GM23338 (cell line): ENCODE results near the gene UST. TPM values are rescaled to one million over a fixed set of nuclear protein-coding genes. Genes with fewer than 3 reads are reported as not detected.

ENCODE experiments used
- ATAC-seq: fragments of 200-7000 bp; cut with Tn5 transposase; 3 replicates; pipeline ENCODE4 v1.9.1; 2020
- DNase-seq: peaks from one replicate; pipeline ENCODE4 v3.0.0-alpha.2; 2015; ENCODE audit warnings: low spot score
- H2AFZ ChIP-seq: fragments of 200-600 bp; sonication (generic); 2 replicates; pipeline ENCODE4 v1.8.0; 2016; ENCODE audit warnings: antibody characterized with exemption, mild to moderate bottlenecking, moderate library complexity
- H3F3A ChIP-seq: fragments of 200-600 bp; sonication (generic); replicated peaks from 2 replicates; pipeline ENCODE4 v1.8.0; 2017; ENCODE audit warnings: antibody characterized with exemption, mixed run types, low read depth
- H3K27ac ChIP-seq: fragments of 200-600 bp; sonication (generic); 2 replicates; pipeline ENCODE4 v1.6.1; 2016; ENCODE audit warnings: low read depth
- H3K27me3 ChIP-seq: fragments of 200-600 bp; sonication (generic); 2 replicates; pipeline ENCODE4 v1.8.0; 2016; ENCODE audit warnings: mild to moderate bottlenecking, mixed run types, moderate library complexity; ENCODE audit not compliant: insufficient read depth
- H3K36me3 ChIP-seq: fragments of 200-600 bp; sonication (generic); 2 replicates; pipeline ENCODE4 v1.8.0; 2016; ENCODE audit warnings: mild to moderate bottlenecking; ENCODE audit not compliant: insufficient read depth
- H3K4me1 ChIP-seq: fragments of 200-600 bp; sonication (generic); 2 replicates; pipeline ENCODE4 v1.8.0; 2016; ENCODE audit warnings: mild to moderate bottlenecking, moderate library complexity; ENCODE audit not compliant: insufficient read depth
- H3K4me2 ChIP-seq: fragments of 200-600 bp; sonication (generic); 2 replicates; pipeline ENCODE4 v1.7.1; 2017; ENCODE audit warnings: mixed run types
- H3K4me3 ChIP-seq: fragments of 200-600 bp; sonication (generic); 2 replicates; pipeline ENCODE4 v1.6.1; 2016; ENCODE audit warnings: mixed run types
- H3K79me2 ChIP-seq: fragments of 200-600 bp; sonication (generic); replicated peaks from 2 replicates; pipeline ENCODE4 v1.8.0; 2017; ENCODE audit warnings: mild to moderate bottlenecking; ENCODE audit not compliant: insufficient read depth
- H3K9me2 ChIP-seq: fragments of 200-600 bp; sonication (generic); 2 replicates; pipeline ENCODE4 v1.8.0; 2017; ENCODE audit not compliant: insufficient read depth
- H4K20me1 ChIP-seq: fragments of 200-600 bp; sonication (generic); replicated peaks from 2 replicates; pipeline ENCODE4 v1.8.0; 2017; ENCODE audit warnings: mild to moderate bottlenecking; ENCODE audit not compliant: insufficient read depth
- H3K27ac Mint-ChIP-seq: 2 replicates; pipeline ENCODE4 v1.8.0; 2020; ENCODE audit warnings: inconsistent platforms, mild to moderate bottlenecking, moderate library complexity, mixed read lengths
- H3K27me3 Mint-ChIP-seq: 3 replicates; pipeline ENCODE4 v1.8.0; 2022; ENCODE audit warnings: low read depth, mild to moderate bottlenecking, moderate library complexity, mixed read lengths, inconsistent platforms; ENCODE audit not compliant: insufficient read depth, poor library complexity
- H3K36me3 Mint-ChIP-seq: 3 replicates; pipeline ENCODE4 v1.8.0; 2021; ENCODE audit warnings: low read depth, mild to moderate bottlenecking, inconsistent platforms, moderate library complexity, mixed read lengths
- H3K4me1 Mint-ChIP-seq: 3 replicates; pipeline ENCODE4 v1.8.0; 2020; ENCODE audit warnings: mild to moderate bottlenecking, inconsistent platforms, mixed read lengths
- H3K4me3 Mint-ChIP-seq: 3 replicates; pipeline ENCODE4 v1.8.0; 2021; ENCODE audit warnings: moderate library complexity, mild to moderate bottlenecking, inconsistent platforms, mixed read lengths
- H3K9me3 Mint-ChIP-seq: 3 replicates; pipeline ENCODE4 v1.8.0; 2020; ENCODE audit warnings: moderate library complexity, mild to moderate bottlenecking, inconsistent platforms, mixed read lengths
- EZH2 ChIP-seq: fragments of 200-600 bp; sonication (generic); IDR thresholded peaks from one replicate; pipeline ENCODE4 v1.8.0; 2017; ENCODE audit warnings: antibody characterized with exemption, mild to moderate bottlenecking, low read depth; ENCODE audit not compliant: unreplicated experiment
- JUNB ChIP-seq: IDR thresholded peaks from one replicate; pipeline ENCODE4 v1.6.1; 2016; ENCODE audit warnings: antibody characterized with exemption; ENCODE audit not compliant: unreplicated experiment
- POLR2AphosphoS5 ChIP-seq: IDR thresholded peaks from 2 replicates; pipeline ENCODE4 v1.6.1; 2016; ENCODE audit warnings: antibody characterized with exemption, low read depth
- STAT1 ChIP-seq: IDR thresholded peaks from one replicate; pipeline ENCODE4 v1.6.1; 2016; ENCODE audit warnings: antibody characterized with exemption; ENCODE audit not compliant: unreplicated experiment
- ZNF462 ChIP-seq: fragments of 250-450 bp; sonication (Bioruptor Pico); IDR thresholded peaks from 2 replicates; pipeline ENCODE4 v1.5.0; 2020; ENCODE audit warnings: mild to moderate bottlenecking, moderate library complexity
- polyA plus RNA-seq: library from polyadenylated mRNA; unstranded; fragments of >200 nt; fragmentation: Nextera tagmentation; extraction: Ambion mirVana; gene quantifications from 2 replicates; pipeline ENCODE4 v1.2.1, GENCODE V29; 2016
- total RNA-seq: library from RNA; depleted of rRNA; stranded (reverse); fragments of >200 nt; shearing (Covaris generic); gene quantifications from 2 replicates; pipeline ENCODE4 v1.2.3, GENCODE V29; 2014
- TF ChIP-seq, protein P1 (sequence below), 2 experiments: fragments of 200-600 bp in 1 of 2; sonication (generic) in 1 of 2; conservative IDR thresholded peaks; 2 replicates each; pipeline versions ENCODE4 v1.5.1 to v1.6.1; 2016 to 2017; ENCODE audit warnings: antibody characterized with exemption in 2 of 2, low read depth in 2 of 2, mild to moderate bottlenecking in 2 of 2, moderate library complexity in 1 of 2

UST gene
- total and polyA plus RNA-seq, 2 experiments from 2014 or later: 12.6 to 33.0 TPM

DNA sequence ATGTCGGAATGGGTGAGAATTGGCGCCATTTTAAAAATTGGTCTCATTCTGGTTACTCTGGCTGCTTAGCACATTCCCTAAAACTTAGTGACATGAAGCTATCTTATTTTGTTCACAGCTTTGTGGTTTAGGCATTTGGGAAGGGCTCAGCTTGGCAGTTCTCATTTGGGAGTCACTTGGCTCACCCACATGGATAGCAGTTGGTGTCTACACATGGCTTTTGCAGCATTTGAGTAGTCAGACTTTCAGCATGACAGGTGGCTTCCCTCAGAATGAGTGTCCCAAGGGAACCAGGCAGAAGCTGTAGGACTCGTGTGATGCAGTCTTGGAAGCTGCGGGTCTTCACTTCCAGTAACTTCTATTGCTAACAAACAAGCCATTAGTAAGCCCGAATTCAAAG is 64.6 kb downstream of the UST start:
- Histone ChIP-seq H3K79me2 (peaks cover 98% of the 10 kb centered on the region), H3K4me3 (no peak overlapping the region), H3K4me1 (peaks cover 21% of the 10 kb centered on the region), H2AFZ (no peak overlapping the region), H4K20me1 (no peaks in the 10 kb centered on the region; the same call in none of the 2 replicates), H3K36me3 (peaks cover 4% of the 10 kb centered on the region; the same call in 1 of the 2 replicates), H3K27ac (no peak overlapping the region), H3K27me3 (no peaks in the 10 kb centered on the region), H3K9me2 (peaks cover 5% of the 10 kb centered on the region; the same call in 1 of the 2 replicates), H3F3A (no peaks in the 10 kb centered on the region), H3K4me2 (no peak overlapping the region)
- Mint-ChIP-seq H3K27me3 (peaks cover 4% of the 10 kb centered on the region), H3K4me1 (peaks cover 23% of the 10 kb centered on the region), H3K4me3 (no peak overlapping the region), H3K27ac (no peak overlapping the region; the same call in 1 of the 2 replicates), H3K9me3 (peaks cover 31% of the 10 kb centered on the region), H3K36me3 (peaks cover 61% of the 10 kb centered on the region)
- no peak for TF ChIP-seq POLR2AphosphoS5
- no peak for TF ChIP-seq EZH2
- TF ChIP-seq STAT1: no peak
- no peak for TF ChIP-seq ZNF462 (CRISPR knock-in tag)
- no peak for DNase-seq
- no peak for ATAC-seq

GRCh38 chr6:148814082-148814790 is 67.4 kb downstream of the UST start:
- Mint-ChIP-seq H3K27ac (no peak overlapping the region), H3K27me3 (peaks cover 8% of the 10 kb centered on the region), H3K36me3 (peaks cover 51% of the 10 kb centered on the region), H3K4me1 (peaks cover 39% of the 10 kb centered on the region), H3K4me3 (no peak overlapping the region), H3K9me3 (peaks cover 31% of the 10 kb centered on the region)
- no peak overlapping the region for H3K27ac ChIP-seq
- H3K9me2 ChIP-seq: no peaks in the 10 kb centered on the region
- ATAC-seq (no peak), DNase-seq (no peak)
- no peak overlapping the region for H2AFZ ChIP-seq
- H3K27me3 ChIP-seq: no peaks in the 10 kb centered on the region
- H3K79me2 ChIP-seq: peaks cover 87% of the 10 kb centered on the region
- no peak overlapping the region for H3K4me3 ChIP-seq
- H3K36me3 ChIP-seq: peaks cover 4% of the 10 kb centered on the region; the same call in 1 of the 2 replicates
- no peak for TF ChIP-seq JUNB
- TF ChIP-seq, protein P1, sequence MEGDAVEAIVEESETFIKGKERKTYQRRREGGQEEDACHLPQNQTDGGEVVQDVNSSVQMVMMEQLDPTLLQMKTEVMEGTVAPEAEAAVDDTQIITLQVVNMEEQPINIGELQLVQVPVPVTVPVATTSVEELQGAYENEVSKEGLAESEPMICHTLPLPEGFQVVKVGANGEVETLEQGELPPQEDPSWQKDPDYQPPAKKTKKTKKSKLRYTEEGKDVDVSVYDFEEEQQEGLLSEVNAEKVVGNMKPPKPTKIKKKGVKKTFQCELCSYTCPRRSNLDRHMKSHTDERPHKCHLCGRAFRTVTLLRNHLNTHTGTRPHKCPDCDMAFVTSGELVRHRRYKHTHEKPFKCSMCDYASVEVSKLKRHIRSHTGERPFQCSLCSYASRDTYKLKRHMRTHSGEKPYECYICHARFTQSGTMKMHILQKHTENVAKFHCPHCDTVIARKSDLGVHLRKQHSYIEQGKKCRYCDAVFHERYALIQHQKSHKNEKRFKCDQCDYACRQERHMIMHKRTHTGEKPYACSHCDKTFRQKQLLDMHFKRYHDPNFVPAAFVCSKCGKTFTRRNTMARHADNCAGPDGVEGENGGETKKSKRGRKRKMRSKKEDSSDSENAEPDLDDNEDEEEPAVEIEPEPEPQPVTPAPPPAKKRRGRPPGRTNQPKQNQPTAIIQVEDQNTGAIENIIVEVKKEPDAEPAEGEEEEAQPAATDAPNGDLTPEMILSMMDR (conservative IDR thresholded peaks at IDR 0.05; ENCODE audit: low read depth in 2 of 2): 0 out of 4 replicates have a peak, but pooled peaks of 1 of the 2 experiments have one; percentile 14
- H3F3A ChIP-seq: no peaks in the 10 kb centered on the region; the same call in 1 of the 2 replicates
- no peak overlapping the region for H3K4me2 ChIP-seq
- no peaks in the 10 kb centered on the region; the same call in none of the 2 replicates for H4K20me1 ChIP-seq
- peaks cover 36% of the 10 kb centered on the region for H3K4me1 ChIP-seq
